Transverse colon (tissue), 4 donors: ENCODE data around the gene ADCY5.

Source experiments
- POLR2A ChIP-seq: fragments of 450-650 bp; IDR thresholded peaks from one replicate; pipeline ENCODE4 v1.6.1; 2016; ENCODE audit warnings: antibody characterized with exemption, mild to moderate bottlenecking, moderate library complexity
- POLR2AphosphoS5 ChIP-seq, 3 donors: sonication (generic); formaldehyde crosslinking; IDR thresholded peaks; one replicate each; pipeline ENCODE4 v1.6.1; 2016; ENCODE audit warnings: antibody characterized with exemption in 3 of 3
- TF ChIP-seq, protein P1 (sequence below), 5 experiments: fragments of 200-600 bp in 3 of 5; fragments of 450-650 bp in 2 of 5; sonication (generic) in 3 of 5; IDR thresholded peaks; 1 replicate in 2 of 5; 2 replicates in 3 of 5; pipeline ENCODE4 v1.5.1; 2016 to 2017; ENCODE audit warnings: antibody characterized with exemption in 5 of 5, inconsistent platforms in 3 of 5, mild to moderate bottlenecking in 2 of 5, moderate library complexity in 1 of 5

DNA sequence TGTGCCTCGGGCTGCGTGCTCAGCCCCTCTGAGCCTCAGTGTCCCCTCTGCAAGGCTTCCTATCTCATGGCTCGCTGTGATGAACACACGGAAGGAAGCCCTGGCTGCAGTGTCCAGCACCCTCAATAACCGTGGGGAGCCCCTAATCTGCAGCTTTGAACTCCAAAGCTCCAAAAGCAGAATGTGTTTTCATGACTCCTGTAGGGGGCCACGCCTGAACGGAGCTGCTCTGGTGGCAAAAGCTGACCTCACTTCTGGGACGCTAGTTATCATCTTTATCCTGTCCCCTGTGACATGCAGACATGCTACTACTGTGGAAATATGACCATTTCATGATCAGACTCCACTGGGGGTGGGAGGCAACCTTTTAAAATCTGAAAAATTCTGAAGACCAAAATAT lies 148.3 kb downstream of the ADCY5 start:
- TF ChIP-seq, protein P1, sequence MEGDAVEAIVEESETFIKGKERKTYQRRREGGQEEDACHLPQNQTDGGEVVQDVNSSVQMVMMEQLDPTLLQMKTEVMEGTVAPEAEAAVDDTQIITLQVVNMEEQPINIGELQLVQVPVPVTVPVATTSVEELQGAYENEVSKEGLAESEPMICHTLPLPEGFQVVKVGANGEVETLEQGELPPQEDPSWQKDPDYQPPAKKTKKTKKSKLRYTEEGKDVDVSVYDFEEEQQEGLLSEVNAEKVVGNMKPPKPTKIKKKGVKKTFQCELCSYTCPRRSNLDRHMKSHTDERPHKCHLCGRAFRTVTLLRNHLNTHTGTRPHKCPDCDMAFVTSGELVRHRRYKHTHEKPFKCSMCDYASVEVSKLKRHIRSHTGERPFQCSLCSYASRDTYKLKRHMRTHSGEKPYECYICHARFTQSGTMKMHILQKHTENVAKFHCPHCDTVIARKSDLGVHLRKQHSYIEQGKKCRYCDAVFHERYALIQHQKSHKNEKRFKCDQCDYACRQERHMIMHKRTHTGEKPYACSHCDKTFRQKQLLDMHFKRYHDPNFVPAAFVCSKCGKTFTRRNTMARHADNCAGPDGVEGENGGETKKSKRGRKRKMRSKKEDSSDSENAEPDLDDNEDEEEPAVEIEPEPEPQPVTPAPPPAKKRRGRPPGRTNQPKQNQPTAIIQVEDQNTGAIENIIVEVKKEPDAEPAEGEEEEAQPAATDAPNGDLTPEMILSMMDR (IDR thresholded peaks at IDR 0.05), result no peak
- no peak for TF ChIP-seq POLR2A
- no peak for TF ChIP-seq POLR2AphosphoS5 (IDR thresholded peaks at IDR 0.05)
